Measurements from ENCODE around the gene ITGB1. TPM values are rescaled to one million over a fixed set of nuclear protein-coding genes. Genes with fewer than 3 reads are reported as not detected.
"Not testable (repeated sequence)": the region's sequence is repeated elsewhere in the genome, so short reads cannot be mapped to it uniquely, and the experiment has no call there.

The ITGB1 gene
- total RNA-seq, 1 donor from 2014 or later = 458 TPM

GRCh38 chr10:32909970-32910369 lies 48.1 kb downstream of the ITGB1 start:
- DNase-seq; intact Hi-C loops (cut with DNase I); ATAC-seq (ENCODE audit: poor library complexity): not testable (repeated sequence)

DNA sequence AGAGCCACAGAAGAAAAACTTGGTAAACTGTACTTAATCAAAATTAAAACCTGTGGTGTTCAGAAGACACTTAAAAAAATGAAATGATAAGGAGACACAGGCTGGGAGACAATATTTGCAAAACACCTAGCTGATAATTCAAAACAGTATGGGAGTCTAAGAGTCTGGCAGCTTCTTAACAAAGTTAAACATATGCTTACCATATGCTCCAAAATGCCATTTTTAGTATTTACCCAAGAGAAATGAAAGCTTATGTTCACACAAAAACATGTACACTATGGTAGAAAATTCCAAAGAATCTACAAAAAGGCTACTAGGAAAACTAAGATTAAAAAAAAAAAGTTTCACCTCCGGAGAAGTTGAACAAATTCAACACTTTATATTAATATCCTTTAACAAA lies 48.6 kb downstream of the ITGB1 start:
- intact Hi-C loops (cut with DNase I) = no loop called here
- DNase-seq = no peak
- no peak for ATAC-seq (ENCODE audit: poor library complexity)

DNA sequence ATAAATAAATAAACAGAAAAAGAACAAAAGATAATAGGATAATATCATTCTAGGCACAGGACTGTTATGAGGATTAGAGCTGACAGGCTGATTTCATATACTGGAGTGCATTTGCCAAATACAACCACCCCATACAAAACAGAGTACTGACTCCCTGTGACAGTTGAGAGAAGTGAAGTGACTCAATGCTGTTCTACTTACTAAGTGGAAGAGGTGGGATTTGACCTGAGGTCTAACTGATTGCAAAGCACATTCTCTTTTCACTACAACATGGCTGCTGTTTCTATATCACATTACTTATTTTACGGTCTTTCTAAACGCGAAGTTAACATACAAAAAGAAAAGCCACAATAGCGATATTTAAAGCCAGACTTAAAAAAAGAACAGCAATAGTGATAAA lies 51.4 kb downstream of the ITGB1 start:
- ATAC-seq (ENCODE audit: poor library complexity) = no peak
- intact Hi-C loops (cut with DNase I) = no loop called here
- DNase-seq = no peak

- no peak for ATAC-seq (ENCODE audit: poor library complexity)
- intact Hi-C loops (cut with DNase I) = no loop called here
- DNase-seq = no peak
These were observed 52.6 kb downstream of the ITGB1 start for GRCh38 chr10:32905466-32905865.

DNA sequence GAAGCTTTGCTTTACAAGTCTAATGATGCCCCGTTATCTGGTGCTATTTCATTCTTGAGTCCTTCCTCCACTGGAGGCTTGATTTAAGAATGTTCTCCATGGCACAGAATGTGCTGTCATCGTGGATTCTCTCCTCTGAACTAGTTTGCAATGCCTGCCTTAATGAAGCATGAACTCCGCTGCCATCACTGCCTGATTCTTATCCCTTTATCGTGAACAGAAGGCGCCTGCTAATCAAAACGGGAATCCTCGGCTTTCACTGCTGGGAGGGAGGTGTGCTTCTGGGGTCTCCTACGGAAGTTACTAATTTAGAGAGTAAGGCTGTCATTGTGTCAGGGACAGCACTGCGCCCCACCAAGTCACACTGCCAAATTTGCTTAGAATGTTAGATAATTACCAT lies 56.2 kb downstream of the ITGB1 start:
- intact Hi-C loops (cut with DNase I) = no loop called here
- DNase-seq = no peak
- ATAC-seq (ENCODE audit: poor library complexity) = no peak

DNA sequence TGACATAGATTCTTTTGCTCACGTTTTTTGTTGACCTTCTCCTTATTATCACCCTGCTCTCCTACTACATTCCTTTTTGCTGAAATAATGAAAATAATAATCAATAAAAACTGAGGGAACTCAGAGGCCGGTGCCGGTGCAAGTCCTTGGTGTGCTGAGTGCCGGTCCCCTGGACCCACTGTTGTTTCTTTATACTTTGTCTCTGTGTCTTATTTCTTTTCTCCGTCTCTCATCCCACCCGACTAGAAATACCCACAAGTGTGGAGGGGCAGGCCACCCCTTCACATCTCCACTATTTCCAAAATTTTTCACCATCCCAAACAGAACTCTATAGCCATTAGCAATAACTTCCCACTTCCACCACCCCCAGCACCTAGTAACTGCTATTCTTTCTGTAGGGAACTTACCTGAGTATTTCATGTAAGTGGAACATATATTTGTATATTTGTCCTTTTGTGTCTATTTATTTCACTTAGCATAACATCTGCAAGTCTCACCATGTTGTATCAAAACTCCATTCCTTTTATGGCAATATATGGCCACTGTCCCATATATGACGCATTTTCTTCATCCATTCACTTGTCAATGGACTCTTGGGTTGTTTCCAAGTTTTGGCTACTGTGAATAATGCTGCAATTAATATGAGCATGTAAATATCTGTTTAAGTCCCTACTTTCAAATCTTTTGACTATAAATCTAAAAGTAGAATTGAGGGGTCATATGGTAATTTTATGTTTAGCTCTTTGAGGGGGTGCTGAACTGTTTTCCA lies 62.6 kb downstream of the ITGB1 start:
- DNase-seq; intact Hi-C loops (cut with DNase I); ATAC-seq (ENCODE audit: poor library complexity): not testable (repeated sequence)

DNA sequence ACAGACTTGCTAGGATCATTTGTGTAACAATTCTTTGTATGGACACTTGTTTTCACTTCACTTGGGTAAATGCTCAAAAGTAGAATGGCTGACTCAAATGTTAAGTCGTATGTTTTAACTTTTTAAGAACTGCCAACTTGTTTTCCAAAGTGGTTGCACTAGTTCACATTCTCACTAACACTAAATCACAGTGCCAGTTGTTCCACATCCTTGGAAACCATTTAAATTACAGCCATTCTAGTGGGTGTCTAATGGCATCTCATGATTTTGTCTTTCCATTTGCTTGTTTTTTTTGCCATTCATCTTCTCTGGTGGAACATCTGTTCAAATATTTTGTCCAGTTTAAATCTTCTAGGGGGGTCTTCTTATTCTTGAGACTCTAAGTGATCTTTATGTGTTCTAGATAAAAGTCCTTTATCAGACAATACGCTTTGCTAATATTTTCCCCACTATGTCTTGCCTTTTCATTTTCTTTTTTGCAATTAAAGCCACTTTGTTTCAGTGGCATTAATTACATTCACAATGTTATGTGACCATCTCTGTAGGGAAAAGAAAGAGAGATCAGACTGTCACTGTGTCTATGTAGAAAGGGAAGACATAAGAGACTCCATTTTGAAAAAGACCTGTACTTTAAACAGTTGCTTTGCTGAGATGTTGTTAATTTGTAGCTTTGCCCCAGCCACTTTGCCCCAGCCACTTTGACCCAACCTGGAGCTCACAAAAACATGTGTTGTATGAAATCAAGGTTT lies 63.9 kb downstream of the ITGB1 start:
- ATAC-seq (ENCODE audit: poor library complexity) (no peak), DNase-seq (no peak)
- intact Hi-C loops (cut with DNase I) = no loop called here

- DNase-seq = no peak
- ATAC-seq (ENCODE audit: poor library complexity) = no peak
- intact Hi-C loops (cut with DNase I) = no loop called here
These were observed 64.6 kb downstream of the ITGB1 start for GRCh38 chr10:32893434-32893833.

- ATAC-seq (ENCODE audit: poor library complexity) (no peak), DNase-seq (no peak)
- intact Hi-C loops (cut with DNase I) = no loop called here
These were observed 66.8 kb downstream of the ITGB1 start for GRCh38 chr10:32891261-32891660.

DNA sequence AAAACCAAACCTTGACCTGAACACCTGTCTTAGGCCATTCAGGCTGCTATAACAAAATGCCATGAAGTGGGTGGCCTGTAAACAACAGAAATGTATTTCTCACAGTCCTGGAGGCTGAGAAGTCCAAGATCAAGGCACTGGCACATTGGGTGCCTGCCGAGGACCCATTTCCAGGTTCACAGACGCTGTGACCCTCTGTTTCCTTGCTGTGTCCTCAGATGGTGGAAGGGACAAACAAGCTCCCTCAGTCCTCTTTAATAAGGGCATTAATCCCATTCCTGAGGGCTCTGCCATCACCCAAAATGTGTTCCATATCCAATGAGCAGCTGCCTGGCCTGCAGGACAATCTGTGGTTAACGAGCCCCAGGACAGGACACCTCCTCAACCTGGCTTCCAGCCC lies 67.6 kb downstream of the ITGB1 start:
- DNase-seq (no peak), ATAC-seq (ENCODE audit: poor library complexity) (no peak)
- intact Hi-C loops (cut with DNase I) = no loop called here

GRCh38 chr10:32889631-32890212 lies 68.3 kb downstream of the ITGB1 start:
- intact Hi-C loops (cut with DNase I) = no loop called here
- ATAC-seq (ENCODE audit: poor library complexity) (no peak), DNase-seq (no peak)

DNA sequence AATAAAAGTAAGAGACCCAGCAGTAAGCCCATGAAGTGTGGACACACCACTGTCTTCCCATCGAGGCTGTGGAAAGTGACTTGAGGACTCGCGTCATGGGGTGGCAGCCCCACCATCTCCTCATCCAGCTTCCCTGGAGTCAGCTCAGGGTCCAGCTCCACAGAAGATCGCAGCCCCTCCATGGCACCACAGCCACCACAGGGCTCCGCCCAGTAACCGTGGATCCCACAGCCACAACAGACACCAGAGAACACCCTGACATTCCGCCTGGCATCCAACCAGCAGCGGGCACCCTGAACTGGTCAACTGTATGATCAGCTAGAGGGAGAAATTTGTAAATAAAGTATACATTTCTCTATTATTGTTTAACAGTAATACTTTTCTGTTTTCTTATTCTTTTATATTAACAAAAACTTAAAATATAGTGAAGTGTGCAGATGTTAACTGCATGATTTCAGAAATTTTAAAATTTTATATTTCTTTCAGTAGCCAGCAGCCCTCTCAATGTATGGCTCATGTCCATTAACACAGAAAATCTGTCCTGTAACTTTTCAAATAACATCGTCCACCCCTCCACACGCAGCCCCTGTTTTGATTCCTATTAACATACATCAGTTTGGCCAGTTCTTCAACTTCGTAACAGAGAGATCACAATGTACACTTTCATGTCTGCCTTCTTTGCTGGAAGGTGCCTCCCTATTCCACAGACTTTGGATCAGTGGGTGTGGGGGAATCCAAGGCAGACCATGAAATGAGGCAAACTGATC lies 69.7 kb downstream of the ITGB1 start:
- DNase-seq = no peak
- no peak for ATAC-seq (ENCODE audit: poor library complexity)
- intact Hi-C loops (cut with DNase I) = no loop called here

GRCh38 chr10:32887481-32887880 lies 70.5 kb downstream of the ITGB1 start:
- ATAC-seq (ENCODE audit: poor library complexity) (no peak), DNase-seq (no peak)
- intact Hi-C loops (cut with DNase I) = no loop called here

- DNase-seq (no peak), ATAC-seq (ENCODE audit: poor library complexity) (no peak)
- intact Hi-C loops (cut with DNase I) = no loop called here
These were observed 76.0 kb downstream of the ITGB1 start for GRCh38 chr10:32882076-32882475.

DNA sequence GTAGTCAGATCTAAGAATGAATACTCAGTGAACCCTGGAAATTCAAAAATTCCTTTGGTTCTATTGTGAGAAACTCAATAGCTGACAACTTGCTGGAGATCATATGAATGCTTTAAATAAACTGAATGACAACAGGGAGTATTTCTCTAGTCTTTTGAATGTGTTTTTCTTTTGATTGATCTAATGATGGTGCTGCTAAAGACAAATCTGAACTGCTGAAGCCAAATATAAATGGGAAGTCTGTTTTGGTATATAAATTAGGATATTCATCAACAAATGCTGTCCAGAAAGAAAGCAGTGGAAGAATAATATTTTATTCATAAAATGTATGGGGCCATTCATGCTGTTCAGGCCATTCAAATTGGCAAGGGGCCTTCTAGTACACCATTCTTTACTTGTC lies 79.4 kb downstream of the ITGB1 start:
- ATAC-seq (ENCODE audit: poor library complexity) (no peak), DNase-seq (no peak)
- intact Hi-C loops (cut with DNase I) = no loop called here

DNA sequence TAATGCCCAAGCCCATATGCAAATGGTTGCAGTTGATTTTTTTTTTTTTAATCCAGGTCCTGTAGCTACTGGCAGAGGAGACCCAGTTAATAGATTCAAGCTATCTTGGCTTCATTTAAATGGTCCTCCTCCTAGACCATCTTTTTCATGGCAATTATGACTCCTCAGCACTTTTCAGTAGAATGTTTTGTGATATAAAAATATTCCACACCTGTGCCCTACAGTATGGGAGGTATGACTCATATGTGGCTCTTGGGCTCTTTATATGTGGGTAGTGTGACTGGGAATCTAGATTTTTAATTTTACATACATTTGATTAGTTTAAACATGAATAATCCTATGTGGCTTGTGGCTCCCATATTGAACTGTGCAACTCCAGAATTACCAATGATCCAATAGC lies 80.1 kb downstream of the ITGB1 start:
- DNase-seq (no peak), ATAC-seq (ENCODE audit: poor library complexity) (no peak)
- intact Hi-C loops (cut with DNase I) = no loop called here

DNA sequence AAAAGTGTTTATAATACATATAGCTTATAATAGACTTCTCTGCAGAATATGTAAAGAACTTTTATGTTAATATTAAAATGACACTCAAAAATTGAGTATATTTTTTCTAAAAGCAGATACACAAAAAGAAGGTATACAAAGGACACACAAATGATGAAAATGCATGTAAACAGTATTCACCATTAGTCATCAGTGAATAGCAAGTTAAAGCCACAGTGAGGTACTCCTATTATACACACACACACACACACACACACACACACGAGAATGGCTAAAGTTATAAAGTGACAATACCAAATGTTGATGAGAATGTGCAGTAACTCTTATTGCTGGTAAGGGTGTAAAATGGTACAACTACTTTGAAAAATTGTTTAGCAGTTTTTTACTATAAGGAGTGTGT lies 92.9 kb downstream of the ITGB1 start:
- DNase-seq (no peak), ATAC-seq (ENCODE audit: poor library complexity) (no peak)
- intact Hi-C loops (cut with DNase I) = no loop called here

DNA sequence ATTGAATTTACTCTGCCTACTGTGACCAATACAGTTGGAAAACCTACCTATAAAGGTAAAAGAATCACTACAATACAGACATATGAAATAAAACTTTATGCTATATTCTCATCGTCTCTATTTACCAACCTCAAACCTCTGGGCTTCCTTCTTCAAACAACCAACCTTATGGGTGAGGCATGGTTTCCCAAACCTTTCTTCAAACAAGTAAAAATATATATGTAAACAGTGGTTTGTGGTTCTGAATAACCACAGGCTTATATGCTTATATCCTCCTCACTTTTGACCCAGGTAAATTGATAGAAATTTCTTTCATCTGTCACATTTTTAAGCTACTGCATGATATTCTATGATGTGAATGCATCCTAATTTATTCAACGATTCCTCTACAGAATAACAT lies 103.6 kb downstream of the ITGB1 start:
- ATAC-seq (ENCODE audit: poor library complexity) (no peak), DNase-seq (no peak)
- intact Hi-C loops (cut with DNase I) = no loop called here

GRCh38 chr10:32851301-32851700 lies 106.7 kb downstream of the ITGB1 start:
- ATAC-seq (ENCODE audit: poor library complexity) (no peak), DNase-seq (no peak)
- intact Hi-C loops (cut with DNase I) = no loop called here
